ENCODE results near the gene PACRG.

GRCh38 chr6:162906479-162906878 is 178.7 kb downstream of the PACRG start:
- TF ChIP-seq CTCF (IDR thresholded peaks at IDR 0.05; ENCODE audit: low read depth, low read length, missing input control), result no peak
- no peak for TF ChIP-seq MAX (IDR thresholded peaks at IDR 0.05)
- TF ChIP-seq FOXA1 (IDR thresholded peaks at IDR 0.05), result no peak
- no peak for TF ChIP-seq JUND (IDR thresholded peaks at IDR 0.05)
- TF ChIP-seq RAD21 (IDR thresholded peaks at IDR 0.05), result no peak
